PFSK-1 (cell line): ENCODE results near the gene DOCK1.

Experiments used
- FOXP2 ChIP-seq: optimal IDR thresholded peaks from 2 replicates; pipeline ENCODE3; 2011; ENCODE audit warnings: borderline replicate concordance, control low read depth, inconsistent platforms; ENCODE audit not compliant: insufficient read depth; ENCODE audit errors: extremely low read length, extremely low read depth
- POLR2AphosphoS5 ChIP-seq: IDR thresholded peaks from 2 replicates; pipeline ENCODE4 v1.6.1; 2012; ENCODE audit warnings: low read depth, mild to moderate bottlenecking, control low read depth, low read length, moderate library complexity
- SIN3A ChIP-seq: IDR thresholded peaks from 2 replicates; pipeline ENCODE4 v1.6.1; 2012; ENCODE audit warnings: mild to moderate bottlenecking, low read length, moderate library complexity, borderline replicate concordance; ENCODE audit not compliant: insufficient read depth
- TAF1 ChIP-seq: IDR thresholded peaks from 2 replicates; pipeline ENCODE4 v1.6.1; 2012; ENCODE audit warnings: low read length, control low read depth, borderline replicate concordance; ENCODE audit not compliant: insufficient read depth
- TF ChIP-seq, protein P1 (sequence below), 2 experiments: IDR thresholded peaks; 2 replicates each; pipeline versions ENCODE4 v1.6.1 to v1.8.0; 2011 to 2012; ENCODE audit warnings: low read depth in 2 of 2, low read length in 2 of 2, control low read depth in 1 of 2, inconsistent platforms in 1 of 2, mild to moderate bottlenecking in 1 of 2, moderate library complexity in 1 of 2; ENCODE audit not compliant: insufficient read depth in 1 of 2

The DOCK1 gene

DNA sequence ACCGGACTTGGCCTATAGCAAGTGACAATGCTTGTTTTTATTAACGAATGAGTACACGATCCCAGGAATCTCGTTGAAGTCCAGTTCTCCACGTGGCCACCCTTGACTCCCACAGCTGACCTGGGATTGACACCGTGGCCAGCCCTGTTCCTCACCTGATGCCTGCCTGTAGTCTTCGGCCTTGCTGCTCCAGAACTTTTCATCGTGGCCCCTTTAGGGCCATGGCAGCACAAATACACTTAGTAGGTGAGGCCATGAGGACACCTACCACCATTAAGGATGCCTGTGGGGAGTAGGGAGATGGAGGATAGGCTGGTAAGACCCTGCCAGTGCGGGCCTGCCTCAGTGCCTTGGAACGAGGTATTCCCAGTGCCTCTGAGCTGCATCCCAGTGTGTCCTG, 321.8 kb downstream of the DOCK1 start:
- TF ChIP-seq, protein P1, sequence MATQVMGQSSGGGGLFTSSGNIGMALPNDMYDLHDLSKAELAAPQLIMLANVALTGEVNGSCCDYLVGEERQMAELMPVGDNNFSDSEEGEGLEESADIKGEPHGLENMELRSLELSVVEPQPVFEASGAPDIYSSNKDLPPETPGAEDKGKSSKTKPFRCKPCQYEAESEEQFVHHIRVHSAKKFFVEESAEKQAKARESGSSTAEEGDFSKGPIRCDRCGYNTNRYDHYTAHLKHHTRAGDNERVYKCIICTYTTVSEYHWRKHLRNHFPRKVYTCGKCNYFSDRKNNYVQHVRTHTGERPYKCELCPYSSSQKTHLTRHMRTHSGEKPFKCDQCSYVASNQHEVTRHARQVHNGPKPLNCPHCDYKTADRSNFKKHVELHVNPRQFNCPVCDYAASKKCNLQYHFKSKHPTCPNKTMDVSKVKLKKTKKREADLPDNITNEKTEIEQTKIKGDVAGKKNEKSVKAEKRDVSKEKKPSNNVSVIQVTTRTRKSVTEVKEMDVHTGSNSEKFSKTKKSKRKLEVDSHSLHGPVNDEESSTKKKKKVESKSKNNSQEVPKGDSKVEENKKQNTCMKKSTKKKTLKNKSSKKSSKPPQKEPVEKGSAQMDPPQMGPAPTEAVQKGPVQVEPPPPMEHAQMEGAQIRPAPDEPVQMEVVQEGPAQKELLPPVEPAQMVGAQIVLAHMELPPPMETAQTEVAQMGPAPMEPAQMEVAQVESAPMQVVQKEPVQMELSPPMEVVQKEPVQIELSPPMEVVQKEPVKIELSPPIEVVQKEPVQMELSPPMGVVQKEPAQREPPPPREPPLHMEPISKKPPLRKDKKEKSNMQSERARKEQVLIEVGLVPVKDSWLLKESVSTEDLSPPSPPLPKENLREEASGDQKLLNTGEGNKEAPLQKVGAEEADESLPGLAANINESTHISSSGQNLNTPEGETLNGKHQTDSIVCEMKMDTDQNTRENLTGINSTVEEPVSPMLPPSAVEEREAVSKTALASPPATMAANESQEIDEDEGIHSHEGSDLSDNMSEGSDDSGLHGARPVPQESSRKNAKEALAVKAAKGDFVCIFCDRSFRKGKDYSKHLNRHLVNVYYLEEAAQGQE (IDR thresholded peaks at IDR 0.05; ENCODE audit: insufficient read depth in 1 of 2, low read depth in 2 of 2, low read length in 2 of 2), result no peak
- TF ChIP-seq TAF1 (no peak), SIN3A (no peak), POLR2AphosphoS5 (no peak), FOXP2 (no peak)

- TF ChIP-seq SIN3A (no peak), TAF1 (no peak), FOXP2 (no peak), POLR2AphosphoS5 (no peak)
- TF ChIP-seq, protein P1 (IDR thresholded peaks at IDR 0.05; ENCODE audit: insufficient read depth in 1 of 2, low read depth in 2 of 2, low read length in 2 of 2), result no peak
Measured at GRCh38 chr10:127227663-127228062, 322.4 kb downstream of the DOCK1 start.

DNA sequence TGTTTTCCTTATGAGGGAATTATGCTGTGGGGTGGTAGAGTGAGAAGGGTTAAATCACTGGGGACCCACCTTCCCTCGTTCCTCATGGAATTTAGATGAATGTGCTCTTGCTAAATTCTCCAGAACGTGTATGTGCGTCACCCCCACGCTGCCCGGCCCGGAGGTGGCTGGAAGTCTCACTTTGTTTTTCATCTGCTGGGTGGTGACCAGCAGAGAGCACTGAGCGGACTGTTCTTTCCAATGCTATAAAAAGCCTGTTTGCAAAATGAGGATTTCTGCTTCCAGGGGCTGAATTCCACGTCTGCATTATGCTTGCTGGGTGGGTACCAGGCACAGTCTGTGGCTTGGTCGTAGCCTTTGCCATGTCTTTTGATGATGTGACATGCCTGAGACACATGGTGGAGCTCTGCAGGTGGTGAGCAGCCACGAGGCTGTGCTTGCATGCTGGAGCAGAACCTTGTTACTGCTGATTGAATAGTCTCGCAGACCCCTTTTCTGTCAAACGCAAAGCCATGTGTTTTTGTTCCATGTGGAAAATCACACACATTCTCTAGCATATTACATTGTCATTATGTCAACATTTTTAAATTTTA, 323.1 kb downstream of the DOCK1 start:
- TF ChIP-seq POLR2AphosphoS5, result no peak
- no peak for TF ChIP-seq FOXP2
- no peak for TF ChIP-seq TAF1
- no peak for TF ChIP-seq SIN3A
- TF ChIP-seq, protein P1 (IDR thresholded peaks at IDR 0.05; ENCODE audit: insufficient read depth in 1 of 2, low read depth in 2 of 2, low read length in 2 of 2), result no peak

DNA sequence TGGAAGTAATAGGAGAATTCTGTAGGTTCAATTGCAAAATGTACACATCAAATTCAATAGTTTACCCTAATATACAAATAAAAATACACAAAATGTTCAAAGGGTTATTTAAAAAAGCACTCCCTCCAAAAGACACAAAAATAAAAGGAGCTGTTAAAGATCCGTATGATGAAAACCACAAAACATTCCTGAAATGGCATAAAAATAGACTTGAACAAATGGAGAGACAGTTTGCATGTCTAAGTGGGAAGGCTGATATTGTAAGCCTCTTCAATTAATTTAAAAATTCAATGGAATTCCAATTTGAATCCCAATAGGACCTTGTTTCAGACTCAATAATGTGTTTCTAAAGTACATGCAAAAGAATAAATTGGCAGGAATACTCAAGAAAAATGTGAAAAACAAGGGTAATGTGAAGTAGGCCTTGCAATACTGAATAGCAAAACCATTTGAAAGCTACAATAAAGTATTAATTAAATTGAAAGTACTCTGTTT, 329.1 kb downstream of the DOCK1 start:
- TF ChIP-seq SIN3A (no peak), TAF1 (no peak), FOXP2 (no peak), POLR2AphosphoS5 (no peak)
- TF ChIP-seq, protein P1 (IDR thresholded peaks at IDR 0.05; ENCODE audit: insufficient read depth in 1 of 2, low read depth in 2 of 2, low read length in 2 of 2), result no peak

GRCh38 chr10:127236266-127236665, 331.0 kb downstream of the DOCK1 start:
- TF ChIP-seq FOXP2 (no peak), SIN3A (no peak), TAF1 (no peak), POLR2AphosphoS5 (no peak)
- TF ChIP-seq, protein P1 (IDR thresholded peaks at IDR 0.05; ENCODE audit: insufficient read depth in 1 of 2, low read depth in 2 of 2, low read length in 2 of 2), result no peak
